ENCODE data around the gene CDC42SE2.

Gene CDC42SE2

GRCh38 chr5:131381777-131382176, 117.9 kb downstream of the CDC42SE2 start:
- peak overlapping the region; percentile 3 for H3K4me3 ChIP-seq (ENCODE audit: low read depth, low read length)
- peak; percentile 91 for DNase-seq (ENCODE audit: low read depth)
- TF ChIP-seq CTCF (IDR thresholded peaks at IDR 0.05; ENCODE audit: insufficient read depth, low read depth, low read length, missing control alignments): no peak

DNA sequence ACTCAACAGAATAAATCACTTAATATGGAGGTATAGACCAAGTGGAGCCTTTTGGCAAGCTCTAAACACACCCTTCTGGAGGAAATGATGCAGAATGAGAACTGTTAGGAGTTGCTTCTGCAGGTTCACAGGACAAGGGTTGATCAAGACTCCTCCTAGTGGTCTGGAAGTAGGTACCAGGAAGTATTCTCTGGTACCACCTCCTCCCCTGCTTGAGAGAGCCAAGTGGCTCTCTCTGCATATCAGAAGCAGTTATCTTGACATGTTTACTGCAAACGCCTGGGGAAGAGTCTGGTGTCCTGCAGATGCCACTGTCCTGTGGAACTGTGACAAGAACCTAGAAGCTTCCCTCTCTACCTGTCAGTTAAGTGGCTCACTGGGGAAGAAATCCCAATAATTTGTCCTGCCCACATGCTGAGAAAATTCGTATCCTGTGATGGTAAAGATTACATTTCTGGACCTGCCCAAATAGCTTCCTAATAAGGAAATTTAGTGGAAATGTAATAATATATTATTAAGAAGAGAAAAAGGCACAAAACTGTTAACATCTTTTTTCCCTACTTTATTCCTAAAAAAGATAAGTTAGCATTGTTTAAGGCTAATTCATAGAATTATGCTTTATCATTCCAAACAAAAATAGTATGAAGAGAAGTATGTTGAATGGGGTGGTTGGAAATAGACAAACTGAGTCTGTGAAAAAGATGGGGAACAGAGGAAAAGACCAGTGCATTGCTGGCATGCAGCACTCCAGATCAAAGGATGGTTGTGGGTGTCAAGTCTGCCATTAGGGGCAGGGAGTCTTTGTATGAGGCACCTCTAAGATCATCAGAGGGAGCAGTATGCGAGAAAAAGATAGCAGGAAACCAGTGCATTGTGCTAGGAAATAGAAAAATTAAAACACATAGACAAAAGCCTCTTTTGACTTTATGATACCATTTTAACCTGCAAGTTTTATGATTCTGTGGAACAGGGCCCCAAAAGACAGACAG, 118.8 kb downstream of the CDC42SE2 start:
- H3K4me3 ChIP-seq (ENCODE audit: low read depth, low read length): peak overlapping the region; percentile 18
- peak; percentile 91 for DNase-seq (ENCODE audit: low read depth)

DNA sequence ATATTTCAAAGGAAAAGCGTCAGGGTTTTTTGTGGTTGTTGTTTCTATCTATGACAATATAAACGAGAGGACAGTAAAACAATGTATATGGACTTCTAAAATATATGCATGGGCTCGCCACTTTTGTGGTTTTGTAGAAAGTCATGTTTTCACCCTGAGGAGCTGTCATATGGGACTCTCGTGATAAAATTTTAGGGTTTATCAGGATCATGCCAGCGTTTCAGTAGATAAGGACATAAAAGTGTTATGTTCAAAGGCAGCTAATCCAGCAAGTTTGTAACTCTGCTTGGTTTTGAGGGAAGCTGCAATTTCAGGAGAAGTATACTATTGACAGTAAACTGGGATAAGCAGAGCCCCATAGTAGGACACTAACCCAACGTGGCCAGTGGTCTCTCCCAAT, 120.3 kb downstream of the CDC42SE2 start:
- no peak overlapping the region for H3K4me3 ChIP-seq (ENCODE audit: low read depth, low read length)
- DNase-seq (ENCODE audit: low read depth): no peak
- no peak for TF ChIP-seq CTCF (IDR thresholded peaks at IDR 0.05; ENCODE audit: insufficient read depth, low read depth, low read length, missing control alignments)

More for the DNA sequence above, 118.8 kb downstream of the CDC42SE2 start:
- TF ChIP-seq CTCF (IDR thresholded peaks at IDR 0.05; ENCODE audit: insufficient read depth, low read depth, low read length, missing control alignments): peak; percentile 74

DNA sequence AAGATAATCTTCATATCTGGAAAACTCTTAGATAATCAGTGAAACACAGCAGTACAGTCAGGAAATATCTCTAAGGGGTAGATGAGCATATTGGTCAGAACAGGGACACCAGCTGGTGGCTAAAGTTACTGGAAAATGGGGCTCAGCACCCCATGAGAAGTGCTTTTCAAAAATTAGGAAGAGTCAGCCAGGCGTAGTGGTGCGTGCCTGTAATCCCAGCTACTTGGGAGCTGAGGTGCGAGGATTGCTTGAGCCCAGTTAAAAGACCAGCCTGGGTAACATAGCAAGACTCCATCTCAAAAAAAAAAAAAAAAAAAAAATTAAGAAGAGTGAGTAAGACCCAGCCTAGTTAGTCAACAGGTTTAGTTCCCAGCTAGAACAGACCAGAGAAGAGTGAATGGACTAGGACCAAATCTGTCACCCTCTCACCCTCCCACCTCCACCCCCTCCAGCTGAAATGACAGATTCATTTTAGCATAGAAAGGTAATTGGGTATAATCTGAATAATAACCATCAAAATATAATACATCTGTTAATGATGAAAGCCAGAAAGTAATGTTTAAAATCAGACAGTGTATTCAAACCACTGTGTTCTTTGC, 120.9 kb downstream of the CDC42SE2 start:
- H3K4me3 ChIP-seq (ENCODE audit: low read depth, low read length): no peak overlapping the region
- TF ChIP-seq CTCF (IDR thresholded peaks at IDR 0.05; ENCODE audit: insufficient read depth, low read depth, low read length, missing control alignments): no peak
- DNase-seq (ENCODE audit: low read depth): no peak

DNA sequence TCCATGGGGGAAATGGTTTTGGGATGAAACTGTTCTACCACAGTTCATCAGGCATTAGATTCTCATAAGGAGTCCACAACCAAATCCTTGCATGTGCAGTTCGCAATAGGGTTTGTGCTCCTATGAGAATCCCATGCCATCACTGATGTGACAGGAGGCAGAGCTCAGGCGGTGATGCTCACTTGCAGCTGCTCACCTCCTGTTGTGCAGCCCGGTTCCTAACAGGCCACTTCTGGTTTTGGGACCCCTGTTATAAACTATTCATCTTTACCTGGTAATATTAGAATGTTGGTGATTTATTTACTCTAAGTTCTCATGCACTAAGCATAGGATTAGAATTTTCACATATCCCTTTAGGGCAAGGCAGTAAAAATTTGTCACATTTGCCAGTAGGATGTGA, 122.3 kb downstream of the CDC42SE2 start:
- TF ChIP-seq CTCF (IDR thresholded peaks at IDR 0.05; ENCODE audit: insufficient read depth, low read depth, low read length, missing control alignments): no peak
- no peak for DNase-seq (ENCODE audit: low read depth)
- H3K4me3 ChIP-seq (ENCODE audit: low read depth, low read length): no peak overlapping the region

GRCh38 chr5:131386779-131387178, 122.9 kb downstream of the CDC42SE2 start:
- TF ChIP-seq CTCF (IDR thresholded peaks at IDR 0.05; ENCODE audit: insufficient read depth, low read depth, low read length, missing control alignments): no peak
- no peak overlapping the region for H3K4me3 ChIP-seq (ENCODE audit: low read depth, low read length)
- DNase-seq (ENCODE audit: low read depth): no peak

Measured in GM12865 (cell line).